Lung (tissue), 12 donors: ENCODE data around the gene CYTH1. TPM values are rescaled to one million over a fixed set of nuclear protein-coding genes. Genes with fewer than 3 reads are reported as not detected.
"Not testable (repeated sequence)": the region's sequence is repeated elsewhere in the genome, so short reads cannot be mapped to it uniquely, and the experiment has no call there.

Source experiments
- ATAC-seq: fragments of 200-7000 bp; cut with Tn5 transposase; one replicate; pipeline ENCODE4 v1.9.1; 2020; ENCODE audit warnings: moderate number of reproducible peaks; ENCODE audit not compliant: insufficient read depth, low FRiP score
- DNase-seq, 3 donors: peaks; one replicate each; pipeline ENCODE4 v3.0.0-alpha.2; 2013 to 2017
- H3K27ac ChIP-seq, 2 donors: one replicate each; pipeline ENCODE4 v1.5.1; 2013; ENCODE audit warnings: mild to moderate bottlenecking in 2 of 2, moderate library complexity in 2 of 2, control low read depth in 1 of 2, inconsistent platforms in 1 of 2, low read depth in 1 of 2, low read length in 1 of 2
- H3K27me3 ChIP-seq, 3 donors: one replicate each; pipeline ENCODE4 v1.5.1; 2013; ENCODE audit warnings: low read length in 2 of 3; ENCODE audit not compliant: control insufficient read depth in 3 of 3, insufficient read depth in 3 of 3
- H3K36me3 ChIP-seq, 4 donors: one replicate each; pipeline ENCODE4 v1.5.1; 2013; ENCODE audit warnings: low read length in 4 of 4, mild to moderate bottlenecking in 1 of 4, moderate library complexity in 1 of 4; ENCODE audit not compliant: control insufficient read depth in 4 of 4, insufficient read depth in 4 of 4
- H3K4me1 ChIP-seq, 5 donors: one replicate each; pipeline ENCODE4 v1.5.1; 2013; ENCODE audit warnings: low read length in 5 of 5, mild to moderate bottlenecking in 2 of 5, moderate library complexity in 1 of 5; ENCODE audit not compliant: control insufficient read depth in 5 of 5, insufficient read depth in 5 of 5
- H3K4me3 ChIP-seq: one replicate; pipeline ENCODE4 v1.5.1; 2013; ENCODE audit warnings: mild to moderate bottlenecking, control low read depth, moderate library complexity
- H3K9ac ChIP-seq, 2 donors: one replicate each; pipeline ENCODE4 v1.5.1; 2013; ENCODE audit warnings: low read length in 2 of 2, control low read depth in 1 of 2; ENCODE audit not compliant: insufficient read depth in 1 of 2
- H3K9me3 ChIP-seq, 4 donors: one replicate each; pipeline ENCODE4 v1.5.1; 2013; ENCODE audit warnings: low read length in 3 of 4, mild to moderate bottlenecking in 1 of 4, moderate library complexity in 1 of 4; ENCODE audit not compliant: control insufficient read depth in 4 of 4, insufficient read depth in 3 of 4
- CTCF ChIP-seq: IDR thresholded peaks from 2 replicates; pipeline ENCODE4 v1.5.1; 2012; ENCODE audit warnings: mild to moderate bottlenecking; ENCODE audit errors: control extremely low read depth, extremely low read depth
- WGBS, 2 donors: extraction: QIAGEN DNeasy Blood & Tissue Kit; methylation state at CpG; one replicate each; pipeline ENCODE4 v1.1.7; 2013; 5-methylcytosine and 5-hydroxymethylcytosine counted together
- polyA plus RNA-seq, 2 donors: library from polyadenylated mRNA; stranded (reverse); fragments of 200-250 nt; gene quantifications; one replicate each; pipeline ENCODE4 v1.2.1, GENCODE V29; 2013
- total RNA-seq, 2 donors: library from RNA; depleted of rRNA in 1 of 2; stranded (reverse); fragments of >200 nt in 1 of 2; gene quantifications; one replicate each; pipeline ENCODE4 v1.2.1, GENCODE V29; 2014 to 2021
- donor health status: control.
- donor health status: control.
- donor health status: Bipolar disorder and iron deficiency.
- donor health status: healthy.
- donor health status: DM: yes; HTN: yes; CAD: no.

Gene CYTH1
- total and polyA plus RNA-seq, 4 donors = 50.5 to 97.2 (median 76.0) TPM

- Histone ChIP-seq H3K4me3 (peak overlapping the region; percentile 88), H3K9ac (peak overlapping the region in 1 of 2 donors; percentile 78), H3K27ac (peak overlapping the region; percentile 89 to 99), H3K9me3 (no peaks in the 10 kb centered on the region), H3K27me3 (no peaks in the 10 kb centered on the region), H3K4me1 (peaks cover 0 to 9% (median 0%) of the 10 kb centered on the region in 5 donors), H3K36me3 (peaks cover 0 to 1% (median 0%) of the 10 kb centered on the region in 4 donors)
- DNase-seq (peak; percentile 58 to 64 (median 60)), ATAC-seq (peak; percentile 4)
- 3 to 4% methylated on average over 59 to 68 of the region's 68 CpGs for WGBS, 2 donors
- TF ChIP-seq CTCF = no peak
Observed at GRCh38 chr17:78781104-78781892, 775 bp downstream of the CYTH1 start.

GRCh38 chr17:78780335-78780734 is 1.7 kb downstream of the CYTH1 start:
- WGBS, 2 donors = 71 to 85% methylated on average over 6 of the region's 6 CpGs
- Histone ChIP-seq H3K9me3 (no peaks in the 10 kb centered on the region), H3K4me1 (peaks cover 0 to 9% (median 0%) of the 10 kb centered on the region in 5 donors), H3K36me3 (peaks cover 0 to 1% (median 0%) of the 10 kb centered on the region in 4 donors), H3K27me3 (no peaks in the 10 kb centered on the region), H3K27ac (peak overlapping the region; percentile 26 to 94), H3K9ac (no peak overlapping the region), H3K4me3 (no peak overlapping the region)
- no peak for TF ChIP-seq CTCF
- no peak for DNase-seq
- no peak for ATAC-seq

GRCh38 chr17:78779850-78780249 is 2.2 kb downstream of the CYTH1 start:
- peaks cover 0 to 12% (median 3%) of the 10 kb centered on the region in 5 donors for H3K4me1 ChIP-seq
- H3K27me3 ChIP-seq = no peaks in the 10 kb centered on the region
- 41 to 42% methylated on average over 3 of the region's 3 CpGs for WGBS, 2 donors
- peak overlapping the region; percentile 16 for H3K4me3 ChIP-seq
- H3K36me3 ChIP-seq = no peaks in the 10 kb centered on the region
- H3K27ac ChIP-seq = peak overlapping the region; percentile 26 to 94
- ATAC-seq (no peak), DNase-seq (no peak)
- H3K9ac ChIP-seq = peak overlapping the region in 1 of 2 donors; percentile 61
- no peak for TF ChIP-seq CTCF
- H3K9me3 ChIP-seq = no peaks in the 10 kb centered on the region

GRCh38 chr17:78779286-78779651 is 2.8 kb downstream of the CYTH1 start:
- ATAC-seq, H3K4me3 ChIP-seq, H3K9ac ChIP-seq, H3K9me3 ChIP-seq, DNase-seq, H3K36me3 ChIP-seq, H3K27me3 ChIP-seq: not testable (repeated sequence)
- peaks cover 0 to 13% (median 3%) of the 10 kb centered on the region in 5 donors for H3K4me1 ChIP-seq
- WGBS, 2 donors = 44 to 55% methylated on average over 5 of the region's 5 CpGs
- peak overlapping the region in 1 of 2 donors; percentile 94 for H3K27ac ChIP-seq
